HG03025 (cell line): ENCODE results near the gene GSTA3.
"Not testable (repeated sequence)": the region's sequence is repeated elsewhere in the genome, so short reads cannot be mapped to it uniquely, and the experiment has no call there.

ENCODE experiments used
- ATAC-seq: cut with Tn5 transposase; IDR thresholded peaks from one replicate; pipeline ENCODE4 v1.9.1; 2021; ENCODE audit warnings: mild to moderate bottlenecking, moderate library complexity; ENCODE audit not compliant: unreplicated experiment, low FRiP score

GSTA3 gene

DNA sequence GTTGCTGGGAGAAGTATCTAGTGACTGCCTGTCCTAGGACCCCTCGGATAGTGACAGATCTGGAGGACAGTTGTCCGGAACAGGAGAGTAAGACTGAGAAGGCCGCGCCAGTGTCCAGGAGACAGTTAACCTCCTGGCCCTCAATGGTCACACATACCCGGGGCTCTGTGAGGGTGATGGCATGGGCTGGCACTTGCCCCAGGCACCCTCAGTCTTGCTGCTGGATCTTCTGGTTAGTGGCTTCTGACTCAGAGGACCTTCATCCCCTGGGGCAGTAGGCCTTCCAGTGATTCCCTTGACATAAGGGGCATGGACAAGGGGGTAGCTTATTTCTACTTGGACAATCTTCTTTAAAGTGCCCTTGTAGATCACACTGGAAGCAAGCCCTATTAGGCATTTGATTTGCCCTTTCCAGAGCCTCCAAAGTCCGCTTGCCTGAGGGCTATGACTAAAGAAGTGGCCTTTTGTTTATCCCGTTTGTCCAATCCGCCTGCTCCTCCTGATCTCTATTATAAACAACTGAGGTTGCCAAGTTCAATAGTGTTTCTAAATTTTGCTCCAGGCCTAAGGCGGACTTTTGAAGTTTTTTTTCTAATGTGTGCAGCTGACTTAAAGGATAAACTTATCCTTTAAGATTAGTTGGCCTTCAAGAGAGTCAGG, 8.7 kb upstream of the GSTA3 start:
- ATAC-seq: not testable (repeated sequence)

DNA sequence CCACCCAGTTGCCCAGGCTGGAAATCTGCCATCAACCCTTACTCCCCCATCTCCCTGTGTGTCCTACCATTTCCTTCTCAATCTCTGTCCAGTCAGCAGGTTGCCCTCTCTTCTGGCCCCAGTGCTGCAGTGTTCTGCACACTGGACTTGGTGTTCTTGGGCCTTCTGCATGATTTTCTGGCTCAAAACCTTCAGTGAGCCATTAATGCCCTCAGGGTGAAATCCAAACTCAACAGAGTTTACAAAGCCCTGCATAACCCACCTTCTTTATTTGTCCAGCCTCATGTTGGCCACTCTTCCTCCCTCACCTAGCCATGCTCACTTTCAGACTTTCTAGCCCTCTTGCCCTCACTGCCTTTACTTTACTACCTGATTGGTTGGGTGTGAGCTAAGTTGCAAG, 5.0 kb upstream of the GSTA3 start:
- ATAC-seq: no peak

DNA sequence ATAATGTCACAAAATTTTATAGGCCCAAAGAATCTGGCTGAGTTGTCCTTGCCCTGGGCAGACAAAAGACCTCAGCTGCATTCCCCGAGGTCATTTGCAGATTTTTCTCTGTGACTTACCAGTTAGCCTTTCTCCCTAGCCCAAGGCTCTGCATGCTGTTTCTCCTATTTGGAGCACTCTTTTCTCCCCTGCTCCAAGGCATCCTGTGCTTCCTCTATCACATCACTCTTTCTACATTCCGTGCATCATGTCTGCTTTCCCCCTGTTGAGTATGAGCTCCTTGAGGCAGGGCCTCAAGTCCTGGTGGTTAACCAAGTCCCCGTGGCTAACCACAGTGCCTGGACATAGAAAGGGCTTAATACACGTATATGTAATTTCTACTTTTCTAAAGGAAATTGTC, 593 bp upstream of the GSTA3 start:
- no peak for ATAC-seq

DNA sequence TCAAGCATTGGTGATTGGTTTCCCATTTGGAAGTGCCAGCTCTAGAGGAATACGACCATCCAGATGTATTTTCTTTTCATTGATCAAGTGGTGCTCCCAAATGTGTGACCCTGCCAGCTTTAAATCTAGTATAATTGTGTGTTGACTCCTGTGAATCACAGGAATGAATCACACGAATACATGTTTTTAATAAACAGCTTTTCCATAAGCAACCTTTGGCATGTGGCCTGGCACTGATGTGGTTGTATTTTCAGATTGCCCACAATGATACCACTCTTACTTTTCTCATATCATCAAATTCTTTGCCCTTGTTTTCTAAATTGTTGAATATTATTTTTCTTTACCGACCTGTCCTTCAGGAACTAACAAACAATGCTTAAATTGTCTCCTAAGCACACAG, 367 bp downstream of the GSTA3 start:
- no peak for ATAC-seq

DNA sequence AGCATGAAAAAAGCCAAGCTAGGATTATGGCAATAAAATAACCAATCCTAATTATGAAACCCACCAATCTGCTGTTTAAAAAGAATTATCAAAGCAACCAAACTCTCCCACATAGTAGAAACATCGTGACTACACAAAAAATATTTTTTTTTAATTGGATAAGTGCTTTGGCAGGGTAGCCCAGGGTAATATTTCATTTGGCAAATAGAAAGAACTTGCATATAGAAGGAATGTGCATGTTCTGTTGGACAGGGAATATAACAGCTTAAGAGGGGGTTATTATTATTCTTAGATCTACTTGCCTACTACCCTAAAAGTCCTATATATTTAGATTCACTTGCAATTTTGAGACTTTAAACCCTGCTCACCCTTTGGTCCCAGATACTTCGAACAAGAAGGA, 972 bp downstream of the GSTA3 start:
- no peak for ATAC-seq

DNA sequence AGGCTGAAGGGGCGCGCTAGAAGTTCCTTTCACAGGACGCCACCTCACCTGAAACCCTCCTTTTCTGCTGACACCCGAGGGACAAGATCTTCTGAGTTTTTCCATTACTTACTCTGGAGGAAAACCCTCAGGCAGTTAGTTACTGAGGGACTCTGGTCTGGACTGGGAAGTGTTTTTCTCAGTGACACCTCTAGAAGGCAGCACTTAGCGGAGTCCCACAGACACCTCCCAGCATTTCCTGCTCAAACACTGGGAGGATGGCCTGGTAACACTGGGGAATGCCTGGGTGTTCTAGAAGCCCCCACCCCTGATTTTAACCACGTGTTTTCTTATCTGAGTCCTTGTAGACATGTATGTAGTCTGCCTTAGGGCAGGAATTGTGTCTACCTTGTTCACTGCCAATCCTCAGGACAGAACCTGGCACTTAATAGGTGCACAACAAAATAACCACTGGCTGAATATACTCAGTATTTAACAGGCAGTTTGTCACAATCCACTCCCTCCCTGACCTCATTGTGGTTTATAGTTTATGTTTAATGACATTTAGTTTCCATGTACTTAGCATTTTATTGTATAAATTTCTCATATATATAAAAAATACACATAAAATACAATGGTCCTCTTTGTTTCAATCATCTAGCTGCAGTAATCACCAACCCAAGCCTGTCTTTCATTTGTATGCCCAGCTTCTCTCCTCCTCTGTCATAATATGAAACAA, 4.8 kb downstream of the GSTA3 start:
- ATAC-seq: no peak

DNA sequence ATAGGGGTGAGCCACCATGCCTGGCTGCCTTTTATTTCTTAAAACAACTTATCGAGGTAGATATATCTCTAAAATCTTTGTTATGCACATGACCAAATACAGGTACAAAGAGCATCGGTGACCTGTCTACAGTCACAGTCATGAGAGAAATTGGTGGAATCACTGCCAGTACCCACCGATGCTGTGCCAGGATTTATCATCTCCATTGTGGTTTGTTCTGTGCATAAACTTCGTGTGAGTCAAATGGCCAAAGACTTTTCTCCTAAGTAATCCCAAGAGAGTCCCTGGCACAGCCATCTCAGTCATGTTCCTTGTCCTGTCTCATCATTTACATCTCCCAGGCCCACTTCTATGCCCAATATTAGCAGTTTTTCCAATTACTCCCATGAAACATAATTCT, 9.0 kb downstream of the GSTA3 start:
- ATAC-seq: no peak

DNA sequence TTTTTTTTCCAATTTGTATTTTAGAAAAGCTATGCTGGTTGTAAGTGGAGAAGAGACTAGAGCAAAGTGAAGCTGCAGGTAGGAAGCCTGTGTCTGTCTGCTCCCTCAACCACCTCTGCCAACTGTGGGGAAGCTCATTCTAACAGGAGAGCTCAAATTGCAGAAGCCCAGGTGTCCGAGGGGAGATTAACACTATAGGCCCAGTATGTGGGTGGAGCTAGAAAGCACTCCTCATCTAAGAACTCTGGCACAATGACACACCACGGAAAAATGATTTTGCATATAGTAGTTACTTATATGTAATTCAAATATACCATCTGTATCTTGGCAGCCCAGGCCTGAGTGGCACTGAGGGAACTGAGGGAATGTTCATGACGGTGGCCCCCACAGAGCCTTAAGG, 13.7 kb downstream of the GSTA3 start:
- ATAC-seq: not testable (repeated sequence)

DNA sequence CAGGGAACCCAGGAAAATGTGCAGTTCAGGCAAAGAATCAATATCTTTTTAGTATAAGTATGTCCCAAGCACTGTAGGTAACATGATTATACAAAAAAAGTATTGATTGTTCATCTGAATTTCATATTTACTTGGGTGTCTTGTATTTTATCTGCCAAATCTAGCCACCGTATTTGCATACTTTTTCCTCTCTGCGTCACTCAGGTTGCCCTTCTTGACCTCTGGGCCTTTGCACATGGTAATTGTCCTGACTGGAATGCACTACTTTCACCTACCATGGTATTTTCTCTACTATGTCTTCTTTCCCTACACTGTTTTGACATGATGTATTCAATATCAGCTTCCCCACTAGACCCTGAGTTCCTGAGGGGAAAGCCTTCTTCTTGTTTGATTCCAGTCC, 15.2 kb downstream of the GSTA3 start:
- ATAC-seq: no peak

DNA sequence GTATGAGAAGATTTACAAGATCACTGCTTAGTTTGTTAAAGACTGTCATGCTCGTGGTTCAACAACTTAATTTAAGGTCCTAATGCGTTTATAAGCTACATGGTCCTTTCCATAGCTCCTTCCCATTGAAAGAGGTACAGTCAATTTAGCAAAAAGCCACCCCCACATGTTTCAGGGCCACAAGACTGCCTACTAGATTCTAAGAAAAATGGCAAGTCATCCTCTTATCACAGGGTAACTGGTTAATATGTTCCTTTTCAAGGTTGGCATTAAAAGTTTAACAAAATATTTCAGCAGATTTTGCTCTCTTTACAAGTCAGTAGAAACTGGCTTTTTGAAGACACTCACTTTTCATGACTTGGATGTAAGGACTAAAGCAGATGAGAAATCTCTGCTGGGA, 15.7 kb downstream of the GSTA3 start:
- no peak for ATAC-seq

DNA sequence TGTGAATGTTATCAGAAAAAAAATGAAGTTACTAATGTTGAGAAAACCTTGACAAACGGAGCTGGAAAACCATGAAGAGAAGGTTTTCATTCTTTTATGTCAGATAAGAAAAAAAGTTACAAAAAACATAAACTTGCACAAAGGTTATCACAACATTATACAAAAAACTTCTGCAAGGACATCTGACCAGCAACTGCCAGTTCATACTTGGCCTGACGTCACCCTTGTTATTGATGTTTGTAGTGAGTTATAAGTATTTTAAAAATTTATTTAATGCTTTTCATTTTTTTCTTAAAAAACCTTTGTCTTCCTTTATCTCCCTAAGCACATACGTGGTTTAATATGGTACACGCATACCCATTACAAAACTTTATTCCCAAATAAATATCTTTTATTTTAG, 16.3 kb downstream of the GSTA3 start:
- no peak for ATAC-seq

DNA sequence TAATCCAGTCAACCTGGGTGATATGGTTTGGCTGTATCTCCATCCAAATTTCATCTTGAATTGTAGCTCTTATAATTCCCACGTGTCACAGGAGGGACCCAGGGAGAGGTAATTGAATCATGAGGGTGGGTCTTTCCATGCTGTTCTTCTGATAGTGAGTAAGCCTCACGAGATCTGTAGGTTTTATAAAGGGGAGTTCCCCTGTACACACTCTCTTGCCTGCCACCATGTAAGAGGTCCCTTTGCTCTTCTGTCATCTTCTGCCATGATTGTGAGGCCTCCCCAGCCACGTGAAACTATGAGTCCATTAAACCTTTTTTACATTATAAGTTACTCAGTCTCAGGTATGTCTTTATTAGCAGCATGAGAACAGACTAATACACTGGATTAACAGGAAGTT, 19.5 kb downstream of the GSTA3 start:
- no peak for ATAC-seq

DNA sequence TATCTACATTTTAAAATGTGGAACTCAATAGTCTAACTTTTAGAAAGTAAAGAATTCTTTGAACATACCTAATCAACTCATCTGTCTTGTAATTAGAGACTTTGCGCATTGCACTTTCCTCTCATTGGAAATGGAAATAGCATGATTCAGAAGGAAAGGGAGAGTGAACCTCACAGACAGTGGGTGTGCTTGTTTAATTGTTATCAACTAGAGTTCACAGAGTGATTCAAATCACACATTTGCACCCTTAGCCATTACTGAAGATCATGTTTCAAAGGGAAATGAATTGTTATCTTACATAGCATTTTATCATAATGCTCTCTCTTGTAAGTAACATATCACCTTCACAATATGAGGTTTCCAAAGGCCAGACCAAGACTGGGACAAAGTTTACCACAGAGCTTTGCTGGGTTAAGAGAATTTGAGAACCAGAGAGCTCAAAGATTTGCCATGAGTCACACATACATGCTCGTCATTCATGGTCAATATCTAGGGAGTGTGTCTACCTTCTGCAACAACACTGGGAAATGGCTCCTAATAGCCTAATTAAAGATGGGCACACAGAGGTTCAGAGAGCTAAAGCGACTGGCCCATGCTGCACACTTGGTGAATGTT, 21.5 kb downstream of the GSTA3 start:
- no peak for ATAC-seq

DNA sequence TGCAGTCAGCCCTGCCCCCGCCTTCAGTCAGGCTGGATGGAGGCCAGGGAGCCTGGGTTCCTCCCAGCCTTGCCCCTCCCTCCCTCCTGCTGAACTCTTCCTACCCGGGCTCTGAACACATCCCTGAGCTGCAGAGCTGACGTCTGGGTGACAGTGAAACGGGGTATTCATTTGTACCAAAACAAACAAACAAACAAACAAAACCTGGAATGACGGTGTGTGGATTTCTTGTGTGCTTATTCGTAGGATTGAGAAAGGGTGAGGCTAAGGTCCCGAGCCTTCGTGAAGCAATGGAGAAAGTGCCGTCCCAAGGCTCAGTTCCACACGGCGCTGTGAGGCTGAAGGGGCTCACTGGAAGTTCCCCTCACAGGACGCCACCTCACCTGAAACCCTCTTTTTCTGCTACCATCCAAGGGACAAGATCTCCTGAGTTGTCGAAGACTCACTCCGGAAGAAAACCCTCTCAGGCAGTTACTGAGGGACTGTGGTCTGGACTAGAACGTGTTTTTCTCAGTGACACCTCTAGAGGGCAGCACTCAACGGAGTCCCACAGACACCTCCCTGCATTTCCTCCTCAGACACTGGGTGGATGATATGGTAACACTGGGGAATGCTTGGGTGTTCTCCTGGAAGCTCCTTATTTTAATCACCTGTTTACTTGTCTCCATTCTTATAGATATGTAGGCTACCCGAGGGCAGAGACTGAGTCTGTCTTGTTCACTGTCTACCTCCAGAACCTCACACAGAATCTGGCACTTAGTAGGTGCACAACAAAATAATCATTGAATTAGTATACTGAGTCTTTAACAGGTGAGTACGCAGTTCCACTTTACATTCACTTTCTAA, 27.3 kb downstream of the GSTA3 start:
- peak; percentile 98 for ATAC-seq

DNA sequence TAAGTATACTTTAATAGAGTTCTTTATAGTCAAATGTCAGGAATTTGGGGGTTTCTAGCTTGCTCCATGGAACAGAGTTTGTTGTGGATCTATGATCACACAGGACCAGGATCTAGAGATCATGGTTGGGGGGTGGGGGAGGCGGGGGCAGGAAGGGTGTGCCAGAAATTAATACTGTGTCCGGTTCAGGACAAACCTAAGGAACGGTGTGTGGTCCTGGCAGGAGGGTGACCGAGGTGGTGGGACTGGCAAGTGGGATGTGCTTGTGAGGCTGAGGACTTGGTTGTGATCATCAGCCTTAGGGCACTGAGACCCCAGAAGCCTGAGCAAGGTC, 27.9 kb downstream of the GSTA3 start:
- no peak for ATAC-seq

DNA sequence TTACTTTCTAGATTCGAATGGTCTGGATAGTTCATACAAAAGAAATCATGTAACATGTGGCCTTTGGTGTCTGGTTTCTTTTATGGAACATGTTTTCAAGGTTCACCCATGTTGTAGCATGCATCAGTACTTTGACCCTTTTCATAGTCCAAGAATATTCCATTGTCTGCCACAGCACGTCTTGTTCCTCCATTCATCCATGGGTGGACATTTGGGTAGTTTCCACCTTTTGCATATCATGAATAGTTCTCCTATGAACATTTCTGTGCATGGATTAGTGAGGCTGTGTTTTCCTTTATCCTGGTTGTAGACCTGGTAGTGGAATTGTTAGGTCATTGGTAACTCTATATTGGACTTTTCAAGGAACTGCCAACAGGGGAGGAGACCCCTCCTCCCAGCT, 31.7 kb downstream of the GSTA3 start:
- ATAC-seq: no peak

DNA sequence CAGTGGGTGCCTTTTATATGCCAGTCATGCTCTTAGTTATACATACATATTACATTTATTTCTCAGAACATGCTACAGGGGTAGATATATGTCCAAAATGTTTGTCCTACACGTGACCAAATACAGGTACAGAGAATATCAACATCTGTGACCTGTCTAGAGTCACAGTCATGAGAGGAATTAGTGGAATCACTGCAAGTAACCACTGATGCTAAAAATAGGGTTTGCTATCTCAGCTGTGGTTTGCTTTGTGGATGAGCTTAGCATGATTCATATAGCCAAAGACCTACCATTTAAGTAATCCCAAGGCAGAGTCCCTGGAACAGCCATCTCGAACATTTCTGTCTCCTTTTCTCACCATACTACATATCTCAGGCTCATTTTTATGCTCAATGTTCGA, 32.3 kb downstream of the GSTA3 start:
- ATAC-seq: no peak

DNA sequence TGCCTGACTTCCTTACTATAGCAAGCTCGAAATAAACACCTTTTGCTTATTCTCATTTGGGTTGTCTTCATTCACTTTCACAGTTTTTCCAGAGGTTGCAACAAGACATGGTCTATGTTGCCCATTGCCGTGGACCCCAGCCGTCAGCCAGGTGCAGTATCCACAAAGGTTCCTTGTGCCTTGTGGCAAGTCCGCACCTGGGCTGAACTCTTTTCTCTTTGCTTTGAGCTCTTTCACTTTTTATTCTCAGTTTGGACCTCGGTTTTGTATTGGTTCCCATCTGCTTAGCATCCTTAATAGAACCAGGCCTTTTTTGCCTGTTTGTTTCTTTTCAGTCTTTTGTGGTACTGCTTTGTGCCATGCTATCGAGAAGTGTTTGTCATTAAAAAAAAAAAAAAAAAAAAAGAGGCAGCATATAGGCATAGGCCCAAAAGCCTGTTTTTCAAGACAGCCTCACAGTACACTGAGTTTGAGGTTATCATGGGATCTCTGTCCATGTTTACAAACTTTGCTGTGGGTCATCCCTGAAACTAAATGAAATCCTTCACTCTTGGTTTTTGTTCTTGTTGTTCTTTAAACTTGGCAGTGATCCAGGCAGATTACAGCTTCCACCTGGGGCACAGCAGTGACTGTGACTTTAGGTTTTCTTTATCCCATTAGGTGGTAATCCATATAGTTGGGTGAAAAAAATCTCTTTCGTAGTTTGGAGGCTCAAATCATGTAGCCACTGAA, 33.3 kb downstream of the GSTA3 start:
- no peak for ATAC-seq

DNA sequence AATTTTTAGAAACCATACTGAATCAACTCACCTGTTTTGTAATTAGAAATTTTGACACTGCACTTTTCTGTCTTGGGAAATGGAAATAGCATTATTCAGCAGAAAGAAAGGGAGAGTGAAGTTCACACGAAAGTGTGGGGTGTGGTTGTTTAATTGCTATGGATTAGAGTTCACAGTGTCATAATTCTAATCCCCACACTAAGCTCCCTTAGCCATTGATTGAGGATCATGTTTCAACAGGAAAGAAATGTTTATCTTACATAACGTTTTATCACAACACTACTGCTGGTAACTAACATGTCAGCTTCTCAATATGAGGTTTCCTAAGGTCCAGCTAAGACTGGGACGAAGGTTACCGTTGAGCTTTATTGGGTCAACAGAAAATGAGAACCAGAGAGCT, 37.5 kb downstream of the GSTA3 start:
- no peak for ATAC-seq

DNA sequence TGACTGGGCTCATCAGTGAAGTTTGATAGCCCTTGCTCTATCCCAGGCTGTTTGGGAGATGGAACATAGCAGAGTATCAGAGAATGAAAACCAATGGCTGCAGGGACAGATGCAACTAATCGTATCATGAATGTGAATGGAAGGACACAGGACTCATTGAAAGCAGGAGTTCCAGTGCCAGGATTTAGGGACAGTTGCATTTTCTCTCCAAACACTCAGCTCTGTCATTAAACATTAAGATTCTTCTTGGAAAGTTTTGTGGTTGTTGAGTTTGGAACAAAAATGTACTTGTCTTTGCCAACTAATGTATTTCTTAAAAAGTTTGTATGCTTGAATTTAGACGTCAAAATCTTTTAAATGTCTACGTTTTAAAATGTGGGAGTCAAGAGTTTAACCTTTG, 37.9 kb downstream of the GSTA3 start:
- ATAC-seq: no peak
